H1 (cell line): ENCODE measurements around the gene FRY. TPM values are rescaled to one million over a fixed set of nuclear protein-coding genes. Genes with fewer than 3 reads are reported as not detected.

Experiments
- CTCF ChIA-PET: fragments of 300-600 bp; sonication (Branson Sonifier 250); formaldehyde crosslinking; loops from one replicate; lab custom pipeline; 2021; ENCODE audit not compliant: partially characterized antibody; lab: Charles Lee
- POLR2A ChIA-PET: fragments of 300-600 bp; sonication (Branson Sonifier 250); formaldehyde crosslinking; loops from one replicate; lab custom pipeline; 2021; ENCODE audit warnings: inconsistent platforms; ENCODE audit not compliant: partially characterized antibody; lab: Charles Lee
- DNase-seq, 2 experiments: peaks; one replicate each; pipeline versions ENCODE4 v3.0.0 to v3.0.0-alpha.2; 2010 to 2022; ENCODE audit warnings: low spot score in 2 of 2, low read depth in 1 of 2, mixed read lengths in 1 of 2
- FAIRE-seq: peaks from 2 replicates; lab custom pipeline; 2011; peaks lifted over from hg19 to GRCh38; lab: Jason Lieb, UNC
- H2AFZ ChIP-seq: 2 replicates; pipeline ENCODE4 v1.8.1; 2012; ENCODE audit warnings: low read length, inconsistent platforms
- H2AK5ac ChIP-seq: 2 replicates; pipeline ENCODE4 v1.6.1; 2013; ENCODE audit warnings: low read depth, low read length
- H2BK120ac ChIP-seq: replicated peaks from 2 replicates; pipeline ENCODE3; 2013; ENCODE audit warnings: low read depth, low read length, inconsistent platforms
- H2BK12ac ChIP-seq: 2 replicates; pipeline ENCODE4 v1.6.1; 2013; ENCODE audit warnings: low read depth, low read length
- H2BK15ac ChIP-seq: 2 replicates; pipeline ENCODE4 v1.6.1; 2013; ENCODE audit warnings: low read length
- H2BK20ac ChIP-seq: 2 replicates; pipeline ENCODE4 v1.6.1; 2013; ENCODE audit warnings: low read length
- H2BK5ac ChIP-seq: 2 replicates; pipeline ENCODE4 v1.6.1; 2013; ENCODE audit warnings: low read depth, low read length
- H3K14ac ChIP-seq: 2 replicates; pipeline ENCODE4 v1.6.1; 2013; ENCODE audit warnings: inconsistent platforms; ENCODE audit not compliant: insufficient read length
- H3K18ac ChIP-seq: 2 replicates; pipeline ENCODE4 v1.6.1; 2013; ENCODE audit warnings: low read length; ENCODE audit errors: extremely low read depth
- H3K23ac ChIP-seq: 2 replicates; pipeline ENCODE4 v1.6.1; 2013; ENCODE audit warnings: inconsistent platforms; ENCODE audit not compliant: insufficient read length
- H3K23me2 ChIP-seq: 2 replicates; pipeline ENCODE4 v1.6.1; 2013; ENCODE audit warnings: low read depth, low read length
- H3K27ac ChIP-seq: 2 replicates; pipeline ENCODE4 v1.6.1; 2011; ENCODE audit warnings: low read depth, low read length, inconsistent platforms
- H3K27me3 ChIP-seq, 4 experiments: replicated peaks in 1 of 4; 1 replicate in 1 of 4; 2 replicates in 3 of 4; pipeline versions ENCODE4 v1.6.1 to v1.8.1; 2011 to 2013; ENCODE audit warnings: low read length in 3 of 4, mild to moderate bottlenecking in 3 of 4, inconsistent platforms in 2 of 4, mixed read lengths in 2 of 4, moderate library complexity in 1 of 4; ENCODE audit not compliant: control insufficient read depth in 3 of 4, insufficient read depth in 3 of 4; ENCODE audit errors: extremely low read depth in 1 of 4
- H3K36me3 ChIP-seq, 4 experiments: 2 replicates each; pipeline versions ENCODE4 v1.6.1 to v1.8.1; 2011 to 2013; ENCODE audit warnings: mild to moderate bottlenecking in 4 of 4, low read length in 3 of 4, moderate library complexity in 2 of 4, control low read depth in 1 of 4, inconsistent platforms in 1 of 4; ENCODE audit not compliant: insufficient read depth in 4 of 4, control insufficient read depth in 2 of 4
- H3K4ac ChIP-seq: replicated peaks from 2 replicates; pipeline ENCODE3; 2013; ENCODE audit warnings: low read length, low read depth, mixed read lengths, inconsistent platforms; ENCODE audit not compliant: insufficient read length
- H3K4me1 ChIP-seq, 4 experiments: replicated peaks in 1 of 4; 1 replicate in 1 of 4; 2 replicates in 3 of 4; pipeline versions ENCODE4 v1.6.1 to v1.8.1; 2011 to 2013; ENCODE audit warnings: low read length in 3 of 4, inconsistent platforms in 2 of 4, mixed read lengths in 1 of 4; ENCODE audit not compliant: insufficient read depth in 4 of 4, control insufficient read depth in 3 of 4
- H3K4me2 ChIP-seq, 2 experiments: 2 replicates each; pipeline versions ENCODE4 v1.6.1 to v1.8.1; 2011 to 2013; ENCODE audit warnings: low read depth in 2 of 2, low read length in 2 of 2, control low read depth in 1 of 2, inconsistent platforms in 1 of 2, mild to moderate bottlenecking in 1 of 2; ENCODE audit not compliant: insufficient read depth in 1 of 2
- H3K4me3 ChIP-seq, 4 experiments: fragments of 200-600, 300-600 bp in 1 of 4; sonication (generic), shearing (Covaris generic), sonication (Bioruptor Twin) in 1 of 4; 2 replicates each; pipeline versions ENCODE4 v1.5.1 to v1.8.1; 2011 to 2016; ENCODE audit warnings: low read length in 4 of 4, low read depth in 3 of 4, control low read depth in 2 of 4, inconsistent platforms in 2 of 4, mild to moderate bottlenecking in 2 of 4, mixed read lengths in 1 of 4, moderate library complexity in 1 of 4; ENCODE audit not compliant: insufficient read depth in 2 of 4; ENCODE audit errors: extremely low read depth in 1 of 4
- H3K56ac ChIP-seq: replicated peaks from 2 replicates; pipeline ENCODE3; 2013; ENCODE audit warnings: low read depth, mild to moderate bottlenecking, mixed read lengths, low read length, inconsistent platforms; ENCODE audit not compliant: insufficient read length
- H3K79me1 ChIP-seq: 2 replicates; pipeline ENCODE4 v1.6.1; 2013; ENCODE audit warnings: low read depth, low read length, control low read depth
- H3K79me2 ChIP-seq, 2 experiments: 2 replicates each; pipeline versions ENCODE4 v1.6.1 to v1.8.1; 2012 to 2013; ENCODE audit warnings: low read length in 2 of 2, mild to moderate bottlenecking in 2 of 2, inconsistent platforms in 1 of 2; ENCODE audit not compliant: insufficient read depth in 2 of 2, control insufficient read depth in 1 of 2
- H3K9ac ChIP-seq, 4 experiments: replicated peaks in 1 of 4; 1 replicate in 1 of 4; 2 replicates in 3 of 4; pipeline versions ENCODE4 v1.6.1 to v1.8.1; 2011 to 2013; ENCODE audit warnings: low read depth in 3 of 4, low read length in 3 of 4, control low read depth in 2 of 4, mild to moderate bottlenecking in 2 of 4, moderate library complexity in 2 of 4, inconsistent platforms in 1 of 4; ENCODE audit errors: extremely low read depth in 1 of 4
- H3K9me3 ChIP-seq, 2 experiments: 2 replicates each; pipeline versions ENCODE4 v1.6.1 to v1.8.1; 2012 to 2013; ENCODE audit warnings: mild to moderate bottlenecking in 2 of 2, moderate library complexity in 2 of 2, control low read depth in 1 of 2, inconsistent platforms in 1 of 2, low read depth in 1 of 2, low read length in 1 of 2, mixed read lengths in 1 of 2; ENCODE audit not compliant: insufficient read depth in 2 of 2
- H4K20me1 ChIP-seq, 2 experiments: replicated peaks in 1 of 2; 2 replicates each; pipeline versions ENCODE3 to v1.8.1; 2011 to 2013; ENCODE audit warnings: inconsistent platforms in 2 of 2, low read length in 2 of 2, mild to moderate bottlenecking in 1 of 2; ENCODE audit not compliant: insufficient read depth in 2 of 2, control insufficient read depth in 1 of 2
- H4K5ac ChIP-seq: 2 replicates; pipeline ENCODE4 v1.6.1; 2013; ENCODE audit warnings: low read length, low read depth, mixed read lengths, inconsistent platforms; ENCODE audit not compliant: insufficient read length
- H4K8ac ChIP-seq: 2 replicates; pipeline ENCODE4 v1.8.0; 2013; ENCODE audit warnings: mild to moderate bottlenecking, moderate library complexity, low read length, inconsistent platforms; ENCODE audit not compliant: insufficient read depth; ENCODE audit errors: extremely low read depth
- H4K91ac ChIP-seq: replicated peaks from 2 replicates; pipeline ENCODE3; 2013; ENCODE audit warnings: low read length, mixed read lengths, inconsistent platforms; ENCODE audit not compliant: insufficient read length
- ATF2 ChIP-seq: IDR thresholded peaks from 2 replicates; pipeline ENCODE4 v1.6.1; 2012; ENCODE audit warnings: low read length, inconsistent platforms
- BCL11A ChIP-seq, 2 experiments: IDR thresholded peaks; one replicate each; pipeline ENCODE4 v1.6.1; 2011; ENCODE audit warnings: low read depth in 2 of 2, low read length in 2 of 2, mild to moderate bottlenecking in 2 of 2
- CBX8 ChIP-seq: fragments of 300-800, 300-1000 bp; sonication (generic); IDR thresholded peaks from 2 replicates; pipeline ENCODE4 v1.7.1; 2016; ENCODE audit warnings: low read depth, low read length, borderline replicate concordance
- EGR1 ChIP-seq: IDR thresholded peaks from 2 replicates; pipeline ENCODE4 v1.6.1; 2011; ENCODE audit warnings: low read depth, low read length, borderline replicate concordance
- NRF1 ChIP-seq: IDR thresholded peaks from 2 replicates; pipeline ENCODE4 v1.6.1; 2011; ENCODE audit warnings: mild to moderate bottlenecking, low read depth, low read length, improper control_type of control experiment
- POLR2A ChIP-seq, 2 experiments: IDR thresholded peaks; 1 replicate in 1 of 2; 2 replicates in 1 of 2; pipeline ENCODE4 v1.6.1; 2011; ENCODE audit warnings: low read depth in 2 of 2, low read length in 2 of 2, mild to moderate bottlenecking in 2 of 2; ENCODE audit errors: control extremely low read depth in 1 of 2
- POLR2AphosphoS5 ChIP-seq: IDR thresholded peaks from 2 replicates; pipeline ENCODE4 v1.6.1; 2011; ENCODE audit warnings: low read depth, low read length
- RNF2 ChIP-seq: fragments of 200-900, 300-1000 bp; sonication (generic); IDR thresholded peaks from 2 replicates; pipeline ENCODE4 v1.7.1; 2016; ENCODE audit warnings: borderline replicate concordance, low read depth, mild to moderate bottlenecking, antibody characterized with exemption, low read length; ENCODE audit not compliant: poor library complexity, severe bottlenecking; ENCODE audit errors: missing control alignments
- SIX5 ChIP-seq: IDR thresholded peaks from 2 replicates; pipeline ENCODE4 v1.6.1; 2011; ENCODE audit warnings: mild to moderate bottlenecking, low read depth, low read length
- TCF12 ChIP-seq: IDR thresholded peaks from 2 replicates; pipeline ENCODE4 v1.6.1; 2011; ENCODE audit warnings: low read depth, mild to moderate bottlenecking, low read length
- TEAD4 ChIP-seq: IDR thresholded peaks from 2 replicates; pipeline ENCODE4 v1.6.1; 2012; ENCODE audit warnings: low read depth, low read length, inconsistent platforms, mixed read lengths
- polyA plus RNA-seq, 7 experiments: library from polyadenylated mRNA; depleted of rRNA in 3 of 7; stranded (reverse) in 5 of 7; unstranded in 2 of 7; fragments of >200 nt in 5 of 7; fragments of 200-250 nt in 2 of 7; gene quantifications; 1 replicate in 5 of 7; 2 replicates in 1 of 7; 4 replicates in 1 of 7; pipeline versions ENCODE4 v1.2.1 to v1.2.3, GENCODE V29; 2011 to 2013; ENCODE audit warnings: missing spikeins in 2 of 7, mixed read lengths in 2 of 7
- total RNA-seq: library from RNA; stranded (reverse); fragmentation: NEBNext Ultra II Directional; extraction: Animal tissue kit (Norgen Biotek cat#: 25700); gene quantifications from 2 replicates; pipeline ENCODE4 v1.2.1, GENCODE V29; 2021
- TF ChIP-seq, protein P1 (sequence below), 3 experiments: IDR thresholded peaks; 1 replicate in 2 of 3; 2 replicates in 1 of 3; pipeline versions ENCODE4 v1.5.1 to v1.6.1; 2011; ENCODE audit warnings: low read length in 3 of 3, mild to moderate bottlenecking in 3 of 3, inconsistent platforms in 2 of 3, low read depth in 1 of 3, moderate library complexity in 1 of 3; ENCODE audit not compliant: insufficient read depth in 1 of 3; ENCODE audit errors: control extremely low read depth in 1 of 3

FRY gene
- total and polyA plus RNA-seq, 2 of the 8 experiments (the other 6 are each of a cell fraction or from before 2014, with no cell fraction given): 4.3 to 9.2 TPM

DNA sequence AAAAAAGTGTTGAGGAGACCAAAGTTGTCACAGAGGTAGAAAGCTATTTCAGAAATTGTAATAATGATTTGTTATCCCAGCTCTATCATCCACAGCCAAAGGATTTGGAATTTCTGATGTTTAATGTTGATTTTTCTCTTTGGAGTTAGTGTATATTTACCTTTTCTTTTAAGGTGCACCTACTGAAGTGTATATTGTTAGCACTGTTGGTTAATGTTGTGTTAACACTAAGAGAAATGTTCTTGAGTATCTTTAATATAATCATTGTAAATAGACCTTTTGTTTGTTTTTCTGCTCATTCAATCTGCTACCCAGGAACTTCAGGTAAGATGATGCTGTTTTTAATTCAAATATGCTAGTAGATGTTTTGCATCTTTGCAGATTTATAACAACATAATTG, 226.1 kb downstream of the FRY start:
- CTCF ChIA-PET: interaction anchor here (0.6 to 3.9 kb wide), 3 partner anchors 11 to 135 kb away, joined by 3 to 26 read pairs (median 3); no protein-coding TSS in a partner anchor
- no peak overlapping the region for H2BK20ac ChIP-seq
- TF ChIP-seq SIX5 (no peak), POLR2AphosphoS5 (no peak), CBX8 (no peak), EGR1 (no peak), NRF1 (no peak), TEAD4 (no peak), TCF12 (no peak), POLR2A (IDR thresholded peaks at IDR 0.05; ENCODE audit: control extremely low read depth in 1 of 2, low read depth in 2 of 2, low read length in 2 of 2) (no peak), RNF2 (no peak), ATF2 (no peak), BCL11A (IDR thresholded peaks at IDR 0.05; ENCODE audit: low read depth in 2 of 2, low read length in 2 of 2) (no peak)
- TF ChIP-seq, protein P1, sequence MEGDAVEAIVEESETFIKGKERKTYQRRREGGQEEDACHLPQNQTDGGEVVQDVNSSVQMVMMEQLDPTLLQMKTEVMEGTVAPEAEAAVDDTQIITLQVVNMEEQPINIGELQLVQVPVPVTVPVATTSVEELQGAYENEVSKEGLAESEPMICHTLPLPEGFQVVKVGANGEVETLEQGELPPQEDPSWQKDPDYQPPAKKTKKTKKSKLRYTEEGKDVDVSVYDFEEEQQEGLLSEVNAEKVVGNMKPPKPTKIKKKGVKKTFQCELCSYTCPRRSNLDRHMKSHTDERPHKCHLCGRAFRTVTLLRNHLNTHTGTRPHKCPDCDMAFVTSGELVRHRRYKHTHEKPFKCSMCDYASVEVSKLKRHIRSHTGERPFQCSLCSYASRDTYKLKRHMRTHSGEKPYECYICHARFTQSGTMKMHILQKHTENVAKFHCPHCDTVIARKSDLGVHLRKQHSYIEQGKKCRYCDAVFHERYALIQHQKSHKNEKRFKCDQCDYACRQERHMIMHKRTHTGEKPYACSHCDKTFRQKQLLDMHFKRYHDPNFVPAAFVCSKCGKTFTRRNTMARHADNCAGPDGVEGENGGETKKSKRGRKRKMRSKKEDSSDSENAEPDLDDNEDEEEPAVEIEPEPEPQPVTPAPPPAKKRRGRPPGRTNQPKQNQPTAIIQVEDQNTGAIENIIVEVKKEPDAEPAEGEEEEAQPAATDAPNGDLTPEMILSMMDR (IDR thresholded peaks at IDR 0.05; ENCODE audit: control extremely low read depth in 1 of 3, insufficient read depth in 1 of 3, low read depth in 1 of 3, low read length in 3 of 3): no peak

More for the DNA sequence above, 226.1 kb downstream of the FRY start:
- H2AK5ac ChIP-seq: no peak overlapping the region
- no peak overlapping the region for H2BK5ac ChIP-seq
- no peaks in the 10 kb centered on the region for H3K79me1 ChIP-seq
- H4K91ac ChIP-seq: no peak overlapping the region
- no peak overlapping the region for H3K9ac ChIP-seq
- no peak overlapping the region for H3K56ac ChIP-seq
- H3K9me3 ChIP-seq: no peaks in the 10 kb centered on the region
- H3K4me3 ChIP-seq: no peak overlapping the region
- DNase-seq: no peak
- no peaks in the 10 kb centered on the region for H3K27me3 ChIP-seq
- FAIRE-seq: no peak
- no peaks in the 10 kb centered on the region for H3K23me2 ChIP-seq
- no peak overlapping the region for H2BK120ac ChIP-seq
- H3K23ac ChIP-seq: no peak overlapping the region
- no peaks in the 10 kb centered on the region for H3K36me3 ChIP-seq
- H3K4me2 ChIP-seq: no peak overlapping the region
- H4K5ac ChIP-seq: no peak overlapping the region
- H3K79me2 ChIP-seq: no peaks in the 10 kb centered on the region
- no peak overlapping the region for H3K27ac ChIP-seq
- no peak overlapping the region for H2AFZ ChIP-seq
- H3K14ac ChIP-seq: no peak overlapping the region
- no peak overlapping the region for H3K18ac ChIP-seq
- H2BK12ac ChIP-seq: no peak overlapping the region
- H3K4me1 ChIP-seq: no peaks in the 10 kb centered on the region
- no peak overlapping the region for H3K4ac ChIP-seq
- POLR2A ChIA-PET: no interaction called here
- H4K20me1 ChIP-seq: no peaks in the 10 kb centered on the region
- no peak overlapping the region for H2BK15ac ChIP-seq
- no peak overlapping the region for H4K8ac ChIP-seq
